Adrenal gland (tissue), 12 donors: ENCODE measurements around the gene ABCC11. TPM values are rescaled to one million over a fixed set of nuclear protein-coding genes. Genes with fewer than 3 reads are reported as not detected.

Source experiments
- DNase-seq, 7 donors: peaks; one replicate each; pipeline ENCODE4 v3.0.0-alpha.2; 2019 to 2020
- H3K27ac ChIP-seq, 5 donors: fragments of 200-600 bp; sonication (generic) in 4 of 5; 1 replicate in 3 of 5; 2 replicates in 2 of 5; pipeline versions ENCODE4 v1.5.1 to v1.8.0; 2016 to 2020; ENCODE audit warnings: mild to moderate bottlenecking in 1 of 5
- H3K27me3 ChIP-seq: fragments of 200-600 bp; 2 replicates; pipeline ENCODE4 v1.8.0; 2021
- H3K36me3 ChIP-seq, 2 donors: fragments of 200-600 bp; replicated peaks in 1 of 2; 1 replicate in 1 of 2; 2 replicates in 1 of 2; pipeline versions ENCODE4 v1.5.1 to v1.8.0; 2018 to 2022
- H3K4me1 ChIP-seq, 2 donors: fragments of 200-600 bp; replicated peaks in 1 of 2; 1 replicate in 1 of 2; 2 replicates in 1 of 2; pipeline versions ENCODE4 v1.5.1 to v1.8.0; 2018 to 2021
- H3K4me3 ChIP-seq, 4 donors: fragments of 200-600 bp; sonication (generic) in 3 of 4; one replicate each; pipeline ENCODE4 v1.5.1; 2016 to 2018
- H3K9me3 ChIP-seq, 3 donors: fragments of 200-600 bp; sonication (generic) in 1 of 3; replicated peaks in 1 of 3; 1 replicate in 2 of 3; 2 replicates in 1 of 3; pipeline versions ENCODE4 v1.5.1 to v1.8.0; 2016 to 2021
- POLR2A ChIP-seq, 2 donors: fragments of 450-650 bp; IDR thresholded peaks; one replicate each; pipeline ENCODE4 v1.6.1; 2017; ENCODE audit warnings: antibody characterized with exemption in 2 of 2, mild to moderate bottlenecking in 2 of 2, moderate library complexity in 1 of 2
- WGBS, 4 donors: extraction: QIAGEN DNeasy Blood & Tissue Kit in 2 of 4; methylation state at CpG; one replicate each; pipeline versions ENCODE4 v1.1.5 to v1.1.7; 2013 to 2017; 5-methylcytosine and 5-hydroxymethylcytosine counted together
- intact Hi-C, 2 donors: fragments of 100-400 bp; cut with DNase I; formaldehyde crosslinking; loops; one replicate each; pipeline versions ENCODE4 v1.14.1 to v1.15.0; 2022 to 2023
- polyA plus RNA-seq, 3 donors: library from polyadenylated mRNA; stranded (reverse); fragments of 200-250 nt in 2 of 3; fragments of 350-450 nt in 1 of 3; fragmentation: Illumina TruSeq in 1 of 3; extraction: RNeasy Lipid Tissue Mini Kit (QIAGEN cat#74804) in 1 of 3; gene quantifications; one replicate each; pipeline ENCODE4 v1.2.3, GENCODE V29; 2013 to 2014
- total RNA-seq, 9 donors: library from RNA; depleted of rRNA in 4 of 9; stranded (reverse); fragments of >200 nt in 4 of 9; fragments of 120-200 nt in 1 of 9; fragmentation: NEBNext Ultra II Directional in 1 of 9; extraction: Animal tissue kit (Norgen Biotek cat#: 25700) in 1 of 9; gene quantifications; one replicate each; pipeline versions ENCODE4 v1.1.0 to v1.2.4, GENCODE V29; 2013 to 2023
- TF ChIP-seq, protein P1 (sequence below), 6 experiments: fragments of 450-650 bp in 4 of 6; fragments of 200-600 bp in 2 of 6; sonication (generic) in 1 of 6; IDR thresholded peaks; 1 replicate in 5 of 6; 2 replicates in 1 of 6; pipeline versions ENCODE4 v1.5.1 to v1.8.0; 2016 to 2021; ENCODE audit warnings: antibody characterized with exemption in 6 of 6, mild to moderate bottlenecking in 2 of 6, moderate library complexity in 1 of 6
- donor health status: healthy with polysubstance abuse.
- donor health status: Bipolar disorder and iron deficiency.
- donor health status: DM: yes; HTN: yes; CAD: no.
- donor health status: DM: no; HTN: no; CAD: no.
- donor health status: DM: no; HTN: no; CAD: no.
- donor health status: DM: yes; HTN: yes; CAD: no.

Gene ABCC11
- total and polyA plus RNA-seq, 12 donors = 0.17 to 0.74 (median 0.27) TPM; not detected in 3

DNA sequence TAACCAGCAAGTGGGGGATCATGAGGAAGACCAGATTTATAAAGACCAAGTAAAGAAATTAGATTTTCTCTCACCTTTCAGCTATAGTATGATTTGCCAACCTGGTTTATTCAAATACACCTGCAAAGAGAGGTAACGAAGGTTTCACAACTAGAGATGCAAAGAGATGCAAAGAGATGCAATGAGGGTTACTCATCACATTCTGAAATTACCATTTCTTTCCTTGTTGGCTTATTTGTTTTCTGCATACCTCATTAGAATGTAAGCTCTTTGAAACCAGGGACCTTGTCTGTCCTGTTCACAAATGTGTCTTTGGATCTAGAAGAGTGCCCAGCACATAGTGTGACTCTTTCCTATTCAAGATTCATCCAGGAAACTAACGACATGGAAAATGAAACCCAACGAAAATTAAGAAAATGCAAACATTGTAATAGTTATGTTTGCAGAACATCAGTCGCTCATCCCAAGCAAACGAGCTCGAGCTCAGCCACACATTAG lies 12.2 kb downstream of the ABCC11 start:
- WGBS, 4 donors = 80 to 83% (median 83%) methylated on average over 6 of the region's 6 CpGs
- DNase-seq = no peak
- Histone ChIP-seq H3K4me3 (no peak overlapping the region), H3K9me3 (no peaks in the 10 kb centered on the region), H3K4me1 (no peaks in the 10 kb centered on the region), H3K36me3 (no peaks in the 10 kb centered on the region), H3K27ac (no peak overlapping the region), H3K27me3 (no peaks in the 10 kb centered on the region)
- no peak for TF ChIP-seq POLR2A (IDR thresholded peaks at IDR 0.05)
- TF ChIP-seq, protein P1, sequence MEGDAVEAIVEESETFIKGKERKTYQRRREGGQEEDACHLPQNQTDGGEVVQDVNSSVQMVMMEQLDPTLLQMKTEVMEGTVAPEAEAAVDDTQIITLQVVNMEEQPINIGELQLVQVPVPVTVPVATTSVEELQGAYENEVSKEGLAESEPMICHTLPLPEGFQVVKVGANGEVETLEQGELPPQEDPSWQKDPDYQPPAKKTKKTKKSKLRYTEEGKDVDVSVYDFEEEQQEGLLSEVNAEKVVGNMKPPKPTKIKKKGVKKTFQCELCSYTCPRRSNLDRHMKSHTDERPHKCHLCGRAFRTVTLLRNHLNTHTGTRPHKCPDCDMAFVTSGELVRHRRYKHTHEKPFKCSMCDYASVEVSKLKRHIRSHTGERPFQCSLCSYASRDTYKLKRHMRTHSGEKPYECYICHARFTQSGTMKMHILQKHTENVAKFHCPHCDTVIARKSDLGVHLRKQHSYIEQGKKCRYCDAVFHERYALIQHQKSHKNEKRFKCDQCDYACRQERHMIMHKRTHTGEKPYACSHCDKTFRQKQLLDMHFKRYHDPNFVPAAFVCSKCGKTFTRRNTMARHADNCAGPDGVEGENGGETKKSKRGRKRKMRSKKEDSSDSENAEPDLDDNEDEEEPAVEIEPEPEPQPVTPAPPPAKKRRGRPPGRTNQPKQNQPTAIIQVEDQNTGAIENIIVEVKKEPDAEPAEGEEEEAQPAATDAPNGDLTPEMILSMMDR (IDR thresholded peaks at IDR 0.05) = no peak
- intact Hi-C loops = loop anchor here in 1 of 2 donors (10.0 kb wide), 2 partner anchors 310 to 390 kb away; no protein-coding TSS in a partner anchor

DNA sequence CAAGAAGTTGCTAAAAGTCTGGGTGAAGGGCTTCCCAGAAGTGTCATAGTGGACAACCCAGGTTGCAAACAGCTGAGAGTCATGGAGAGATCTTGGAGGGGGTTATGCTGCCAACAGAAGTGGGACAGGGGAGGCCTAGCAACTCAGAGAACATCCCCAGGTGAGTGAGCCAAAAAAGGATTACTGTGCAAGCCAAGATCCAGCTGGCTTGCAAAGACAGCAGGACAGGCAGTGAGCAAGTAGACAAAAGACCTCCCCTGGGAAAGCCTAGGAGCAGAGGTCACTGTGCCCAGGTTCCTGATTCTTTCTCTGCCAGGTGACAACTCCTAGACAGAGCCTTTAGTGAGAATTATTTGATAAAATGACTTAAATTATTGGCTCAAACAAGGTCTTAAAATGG lies 12.7 kb downstream of the ABCC11 start:
- TF ChIP-seq, protein P1 (IDR thresholded peaks at IDR 0.05) = no peak
- no peak for TF ChIP-seq POLR2A (IDR thresholded peaks at IDR 0.05)
- H3K9me3 ChIP-seq = no peaks in the 10 kb centered on the region

DNA sequence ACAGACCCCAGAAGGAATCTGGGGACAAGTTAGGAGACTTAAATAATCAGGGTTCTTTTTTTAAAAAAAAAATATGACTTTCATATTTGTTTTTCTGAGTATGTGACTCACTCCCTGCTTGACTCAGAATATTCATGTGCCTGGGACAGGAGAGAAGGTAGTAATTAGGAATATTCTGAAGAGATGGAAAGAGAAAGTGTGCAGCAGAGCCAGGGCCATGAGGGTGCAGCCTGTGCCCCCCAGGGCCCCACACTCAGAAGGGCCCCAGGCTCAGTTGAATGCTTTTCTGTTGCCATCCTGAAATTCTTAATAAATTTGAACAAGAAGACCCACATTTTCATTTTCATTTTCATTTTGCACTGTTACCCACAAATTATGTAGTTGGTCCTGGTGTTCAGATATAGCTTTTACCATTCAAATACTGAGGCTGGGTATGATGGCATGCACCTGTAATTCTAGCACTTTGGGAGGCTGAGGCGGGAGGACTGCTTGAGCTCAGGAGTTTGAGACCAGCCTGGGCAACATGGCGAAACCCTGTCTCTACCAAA lies 14.8 kb downstream of the ABCC11 start:
- Histone ChIP-seq H3K27me3 (no peaks in the 10 kb centered on the region), H3K36me3 (no peaks in the 10 kb centered on the region), H3K4me1 (no peaks in the 10 kb centered on the region), H3K27ac (no peak overlapping the region), H3K9me3 (no peaks in the 10 kb centered on the region), H3K4me3 (no peak overlapping the region)
- WGBS, 4 donors = 93 to 100% (median 99%) methylated on average over 2 of the region's 2 CpGs
- no peak for TF ChIP-seq POLR2A (IDR thresholded peaks at IDR 0.05)
- TF ChIP-seq, protein P1 (IDR thresholded peaks at IDR 0.05) = no peak
- intact Hi-C loops = loop anchor here in 1 of 2 donors (10.0 kb wide), 2 partner anchors 312 to 392 kb away; no protein-coding TSS in a partner anchor
- DNase-seq = no peak

More for the DNA sequence above, 12.7 kb downstream of the ABCC11 start:
- Histone ChIP-seq H3K4me3 (no peak overlapping the region), H3K4me1 (no peaks in the 10 kb centered on the region), H3K36me3 (no peaks in the 10 kb centered on the region), H3K27ac (no peak overlapping the region), H3K27me3 (no peaks in the 10 kb centered on the region)
- DNase-seq = no peak
- intact Hi-C loops = loop anchor here in 1 of 2 donors (10.0 kb wide), 2 partner anchors 310 to 390 kb away; no protein-coding TSS in a partner anchor

DNA sequence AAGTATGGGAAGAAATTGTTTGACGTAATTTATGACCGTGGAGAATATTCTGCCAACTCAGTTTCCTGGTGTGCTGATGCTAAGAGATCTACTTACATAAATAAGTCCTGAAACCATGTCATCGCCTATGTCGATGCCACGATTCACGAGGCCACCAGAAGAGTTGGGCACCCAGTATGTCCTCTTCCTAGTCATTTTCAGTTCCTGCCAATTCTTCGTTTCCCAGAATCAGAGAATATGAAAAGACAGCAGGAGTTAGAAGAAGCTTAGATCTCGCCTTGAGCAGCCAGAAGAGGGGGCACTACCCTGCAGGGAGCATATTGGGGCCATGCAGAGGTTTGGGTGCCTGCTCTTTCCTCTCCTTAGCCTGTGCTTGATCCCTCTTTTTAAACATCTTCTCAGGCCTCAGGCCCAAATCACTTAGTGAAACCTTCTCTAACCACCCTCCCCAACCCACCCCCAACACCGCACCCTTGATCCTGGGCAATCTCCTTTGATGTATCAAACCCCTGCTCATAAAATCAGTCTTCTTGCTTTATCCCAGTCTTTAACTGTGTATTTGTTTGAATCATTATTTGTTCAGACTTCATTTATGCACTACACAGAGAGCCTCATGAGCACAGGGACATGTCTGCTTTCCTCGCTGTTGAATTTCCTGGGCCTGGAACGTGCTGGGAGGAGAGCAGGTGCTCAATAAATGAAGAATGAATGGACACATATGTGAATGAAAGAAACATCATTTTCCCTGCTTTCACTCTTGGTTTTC lies 15.4 kb downstream of the ABCC11 start:
- H3K27me3 ChIP-seq = no peaks in the 10 kb centered on the region
- WGBS, 4 donors = 46 to 58% (median 55%) methylated on average over 11 of the region's 11 CpGs
- H3K9me3 ChIP-seq = no peaks in the 10 kb centered on the region
- no peaks in the 10 kb centered on the region for H3K4me1 ChIP-seq
- no peaks in the 10 kb centered on the region for H3K36me3 ChIP-seq
- no peak overlapping the region for H3K27ac ChIP-seq
- H3K4me3 ChIP-seq = no peak overlapping the region
- intact Hi-C loops = loop anchor here in 1 of 2 donors (10.0 kb wide), 2 partner anchors 313 to 393 kb away; no protein-coding TSS in a partner anchor
- TF ChIP-seq, protein P1 (IDR thresholded peaks at IDR 0.05) = peak in 3 of 6 experiments; percentile 35 to 45 (median 44)
- no peak for TF ChIP-seq POLR2A (IDR thresholded peaks at IDR 0.05)
- peak in 6 of 7 donors; percentile 25 to 57 (median 42) for DNase-seq
